PFSK-1 (cell line): ENCODE results near the gene GGCX.

Experiments used
- FOXP2 ChIP-seq: optimal IDR thresholded peaks from 2 replicates; pipeline ENCODE3; 2011; ENCODE audit warnings: borderline replicate concordance, control low read depth, inconsistent platforms; ENCODE audit not compliant: insufficient read depth; ENCODE audit errors: extremely low read length, extremely low read depth
- POLR2AphosphoS5 ChIP-seq: IDR thresholded peaks from 2 replicates; pipeline ENCODE4 v1.6.1; 2012; ENCODE audit warnings: low read depth, mild to moderate bottlenecking, control low read depth, low read length, moderate library complexity
- REST ChIP-seq, 2 experiments: IDR thresholded peaks; 2 replicates each; pipeline versions ENCODE4 v1.6.1 to v1.8.0; 2011 to 2012; ENCODE audit warnings: low read depth in 2 of 2, low read length in 2 of 2, control low read depth in 1 of 2, inconsistent platforms in 1 of 2, mild to moderate bottlenecking in 1 of 2, moderate library complexity in 1 of 2; ENCODE audit not compliant: insufficient read depth in 1 of 2
- SIN3A ChIP-seq: IDR thresholded peaks from 2 replicates; pipeline ENCODE4 v1.6.1; 2012; ENCODE audit warnings: mild to moderate bottlenecking, low read length, moderate library complexity, borderline replicate concordance; ENCODE audit not compliant: insufficient read depth
- TAF1 ChIP-seq: IDR thresholded peaks from 2 replicates; pipeline ENCODE4 v1.6.1; 2012; ENCODE audit warnings: low read length, control low read depth, borderline replicate concordance; ENCODE audit not compliant: insufficient read depth

GGCX gene

GRCh38 chr2:85604568-85605339 is 43.5 kb upstream of the GGCX start:
- TF ChIP-seq SIN3A (no peak), REST (IDR thresholded peaks at IDR 0.05; ENCODE audit: insufficient read depth in 1 of 2, low read depth in 2 of 2, low read length in 2 of 2) (no peak), POLR2AphosphoS5 (no peak), TAF1 (no peak), FOXP2 (no peak)

- TF ChIP-seq REST (IDR thresholded peaks at IDR 0.05; ENCODE audit: insufficient read depth in 1 of 2, low read depth in 2 of 2, low read length in 2 of 2) (no peak), POLR2AphosphoS5 (0 out of 2 replicates have a peak, but pooled peaks have one; percentile 45), FOXP2 (peak; percentile 63), SIN3A (peak; percentile 96; the same call in 1 of the 2 replicates)
Observed at GRCh38 chr2:85602476-85603234, 41.4 kb upstream of the GGCX start, which contains the start of gene TMEM150A. TSS of gene TMEM150A (minus strand) at chr2:85602698. CDS start at chr2:85601948, 750 bp downstream.

GRCh38 chr2:85601771-85602475 is 40.6 kb upstream of the GGCX start:
- TF ChIP-seq POLR2AphosphoS5, result no peak
- no peak for TF ChIP-seq REST (IDR thresholded peaks at IDR 0.05; ENCODE audit: insufficient read depth in 1 of 2, low read depth in 2 of 2, low read length in 2 of 2)
- TF ChIP-seq TAF1, result no peak
- no peak for TF ChIP-seq SIN3A
- no peak for TF ChIP-seq FOXP2

GRCh38 chr2:85600951-85601770 is 39.9 kb upstream of the GGCX start:
- TF ChIP-seq SIN3A (no peak), TAF1 (no peak), POLR2AphosphoS5 (no peak), REST (IDR thresholded peaks at IDR 0.05; ENCODE audit: insufficient read depth in 1 of 2, low read depth in 2 of 2, low read length in 2 of 2) (no peak)
